GM23248 (cell line): Measurements from ENCODE around the gene RAD52. TPM values are rescaled to one million over a fixed set of nuclear protein-coding genes. Genes with fewer than 3 reads are reported as not detected.

Experiments
- DNase-seq: peaks from one replicate; pipeline ENCODE4 v3.0.0-alpha.2; 2015
- H2AFZ ChIP-seq: fragments of 200-600 bp; sonication (generic); 2 replicates; pipeline ENCODE4 v1.6.1; 2016; ENCODE audit warnings: antibody characterized with exemption
- H3F3A ChIP-seq: fragments of 200-600 bp; sonication (generic); 2 replicates; pipeline ENCODE4 v1.6.1; 2016; ENCODE audit warnings: mild to moderate bottlenecking, antibody characterized with exemption, mixed run types; ENCODE audit not compliant: insufficient read depth
- H3K27ac ChIP-seq: fragments of 200-600 bp; sonication (generic); 2 replicates; pipeline ENCODE4 v1.5.1; 2016; ENCODE audit warnings: mild to moderate bottlenecking
- H3K27me3 ChIP-seq: fragments of 200-600 bp; sonication (generic); replicated peaks from 2 replicates; pipeline ENCODE4 v1.6.1; 2016; ENCODE audit warnings: mild to moderate bottlenecking; ENCODE audit not compliant: insufficient read depth
- H3K36me3 ChIP-seq: fragments of 200-600 bp; sonication (generic); 2 replicates; pipeline ENCODE4 v1.6.1; 2016; ENCODE audit warnings: low read depth, mild to moderate bottlenecking
- H3K4me1 ChIP-seq: fragments of 200-600 bp; sonication (generic); 2 replicates; pipeline ENCODE4 v1.6.1; 2016; ENCODE audit warnings: mild to moderate bottlenecking; ENCODE audit not compliant: insufficient read depth
- H3K4me2 ChIP-seq: fragments of 200-600 bp; sonication (generic); one replicate; pipeline ENCODE4 v1.6.1; 2016; ENCODE audit warnings: mild to moderate bottlenecking; ENCODE audit not compliant: unreplicated experiment
- H3K4me3 ChIP-seq: fragments of 200-600 bp; sonication (generic); 2 replicates; pipeline ENCODE4 v1.5.1; 2016; ENCODE audit warnings: mild to moderate bottlenecking
- H3K79me2 ChIP-seq: fragments of 200-600 bp; sonication (generic); 2 replicates; pipeline ENCODE4 v1.6.1; 2016; ENCODE audit warnings: mild to moderate bottlenecking; ENCODE audit not compliant: insufficient read depth
- H3K9ac ChIP-seq: fragments of 200-600 bp; sonication (generic); 2 replicates; pipeline ENCODE4 v1.6.1; 2016; ENCODE audit warnings: mild to moderate bottlenecking
- H3K9me2 ChIP-seq: fragments of 200-600 bp; sonication (generic); 2 replicates; pipeline ENCODE4 v1.6.1; 2016; ENCODE audit warnings: mixed run types, mild to moderate bottlenecking, moderate library complexity; ENCODE audit not compliant: insufficient read depth
- H3K9me3 ChIP-seq: fragments of 200-600 bp; sonication (generic); one replicate; pipeline ENCODE4 v1.6.1; 2017; ENCODE audit warnings: low read depth
- H4K20me1 ChIP-seq: fragments of 200-600 bp; sonication (generic); 2 replicates; pipeline ENCODE4 v1.6.0; 2016; ENCODE audit not compliant: insufficient read depth
- EZH2 ChIP-seq: fragments of 200-600 bp; sonication (generic); IDR thresholded peaks from 2 replicates; pipeline ENCODE4 v1.6.1; 2018; ENCODE audit warnings: antibody characterized with exemption, mild to moderate bottlenecking; ENCODE audit not compliant: insufficient read depth, poor library complexity, severe bottlenecking
- EZH2phosphoT487 ChIP-seq: fragments of 200-600 bp; sonication (generic); IDR thresholded peaks from 2 replicates; pipeline ENCODE4 v1.6.1; 2018; ENCODE audit warnings: antibody characterized with exemption, moderate library complexity, mild to moderate bottlenecking, low read depth; ENCODE audit not compliant: insufficient read depth
- WGBS, 2 experiments: methylation state at CpG; one replicate each; pipeline ENCODE4 v1.1.6; 2015 to 2017; ENCODE audit warnings: low lambda C conversion rate in 2 of 2, low coverage in 1 of 2; ENCODE audit errors: missing lambda C conversion rate in 2 of 2; 5-methylcytosine and 5-hydroxymethylcytosine counted together
- in situ Hi-C: fragments of 300-500 bp; cut with MboI; formaldehyde crosslinking; loops from 2 replicates; pipeline ENCODE4 v1.15.0; 2020
- polyA plus RNA-seq: library from polyadenylated mRNA; unstranded; fragments of >200 nt; fragmentation: Nextera tagmentation; extraction: Ambion mirVana; gene quantifications from 2 replicates; pipeline ENCODE4 v1.2.1, GENCODE V29; 2016
- total RNA-seq: library from RNA; depleted of rRNA; stranded (reverse); fragments of >200 nt; shearing (Covaris generic); gene quantifications from 2 replicates; pipeline ENCODE4 v1.2.3, GENCODE V29; 2014

Gene RAD52
- total and polyA plus RNA-seq, 2 experiments from 2014 or later: 7.4 to 20.0 TPM

DNA sequence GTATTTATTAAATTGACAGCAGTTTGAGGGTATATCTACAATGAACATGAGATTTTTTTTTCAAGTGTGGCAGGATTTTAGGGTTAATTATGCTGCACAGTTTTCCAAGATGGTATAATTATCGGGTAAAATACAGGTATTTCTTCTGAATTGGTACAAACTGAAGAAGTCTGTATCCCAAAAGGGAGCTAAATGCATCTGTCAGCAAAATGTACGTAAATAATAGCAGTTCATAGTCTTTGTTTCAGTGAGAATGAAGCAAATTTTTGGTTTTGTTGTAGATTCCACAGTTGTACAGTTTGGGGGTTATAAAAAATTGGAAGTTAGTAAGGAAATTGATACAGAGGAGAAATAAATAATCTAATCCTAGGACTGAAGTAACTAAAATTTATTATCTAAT, 63.3 kb downstream of the RAD52 start:
- H3K9me2 ChIP-seq: no peaks in the 10 kb centered on the region
- TF ChIP-seq EZH2: no peak
- TF ChIP-seq EZH2phosphoT487: no peak
- in situ Hi-C loops: no loop called here
- no peaks in the 10 kb centered on the region for H3K4me1 ChIP-seq
- no peaks in the 10 kb centered on the region for H3K27me3 ChIP-seq
- H2AFZ ChIP-seq: no peak overlapping the region
- H3K79me2 ChIP-seq: 0 out of 2 replicates have a peak, but pooled peaks cover 8% of the 10 kb centered on the region
- no peak overlapping the region for H3K4me3 ChIP-seq
- peaks cover 94% of the 10 kb centered on the region for H3K36me3 ChIP-seq
- H3K4me2 ChIP-seq: no peak overlapping the region
- H4K20me1 ChIP-seq: no peaks in the 10 kb centered on the region
- DNase-seq: no peak
- no peaks in the 10 kb centered on the region for H3K9me3 ChIP-seq
- H3K27ac ChIP-seq: no peak overlapping the region
- H3F3A ChIP-seq: peaks cover 38% of the 10 kb centered on the region; the same call in 1 of the 2 replicates
- H3K9ac ChIP-seq: no peak overlapping the region
- 96 to 98% methylated on average over 2 of the region's 2 CpGs for WGBS, 2 experiments

DNA sequence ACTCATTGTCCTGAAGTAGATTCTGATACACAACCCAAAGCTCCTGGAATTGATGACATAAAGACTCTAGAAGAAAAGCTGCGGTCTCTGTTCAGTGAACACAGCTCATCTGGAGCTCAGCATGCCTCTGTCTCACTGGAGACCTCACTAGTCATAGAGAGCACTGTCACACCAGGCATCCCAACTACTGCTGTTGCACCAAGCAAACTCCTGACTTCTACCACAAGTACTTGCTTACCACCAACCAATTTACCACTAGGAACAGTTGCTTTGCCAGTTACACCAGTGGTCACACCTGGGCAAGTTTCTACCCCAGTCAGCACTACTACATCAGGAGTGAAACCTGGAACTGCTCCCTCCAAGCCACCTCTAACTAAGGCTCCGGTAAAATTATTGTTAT, 63.8 kb downstream of the RAD52 start:
- Histone ChIP-seq H3K4me2 (no peak overlapping the region), H3K36me3 (peaks cover 94% of the 10 kb centered on the region)
- in situ Hi-C loops: no loop called here

DNA sequence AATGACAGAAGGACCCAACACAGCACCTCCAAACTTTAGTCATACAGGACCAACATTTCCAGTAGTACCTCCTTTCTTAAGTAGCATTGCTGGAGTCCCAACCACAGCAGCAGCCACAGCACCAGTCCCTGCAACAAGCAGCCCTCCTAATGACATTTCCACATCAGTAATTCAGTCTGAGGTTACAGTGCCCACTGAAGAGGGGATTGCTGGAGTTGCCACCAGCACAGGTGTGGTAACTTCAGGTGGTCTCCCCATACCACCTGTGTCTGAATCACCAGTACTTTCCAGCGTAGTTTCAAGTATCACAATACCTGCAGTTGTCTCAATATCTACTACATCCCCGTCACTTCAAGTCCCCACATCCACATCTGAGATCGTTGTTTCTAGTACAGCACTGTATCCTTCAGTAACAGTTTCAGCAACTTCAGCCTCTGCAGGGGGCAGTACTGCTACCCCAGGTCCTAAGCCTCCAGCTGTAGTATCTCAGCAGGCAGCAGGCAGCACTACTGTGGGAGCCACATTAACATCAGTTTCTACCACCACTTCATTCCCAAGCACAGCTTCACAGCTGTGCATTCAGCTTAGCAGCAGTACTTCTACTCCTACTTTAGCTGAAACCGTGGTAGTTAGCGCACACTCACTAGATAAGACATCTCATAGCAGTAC, 64.6 kb downstream of the RAD52 start:
- Histone ChIP-seq H2AFZ (no peak overlapping the region), H3K27me3 (no peaks in the 10 kb centered on the region), H3K36me3 (peaks cover 94% of the 10 kb centered on the region), H3K9me3 (no peaks in the 10 kb centered on the region), H3K9me2 (no peaks in the 10 kb centered on the region), H3K4me2 (no peak overlapping the region), H3K4me3 (no peak overlapping the region), H3K9ac (no peak overlapping the region), H4K20me1 (no peaks in the 10 kb centered on the region), H3K79me2 (0 out of 2 replicates have a peak, but pooled peaks cover 8% of the 10 kb centered on the region), H3F3A (peaks cover 39% of the 10 kb centered on the region; the same call in 1 of the 2 replicates), H3K4me1 (no peaks in the 10 kb centered on the region), H3K27ac (no peak overlapping the region)
- no peak for DNase-seq
- 90 to 97% methylated on average over 5 of the region's 5 CpGs for whole genome bisulfite sequencing, 2 experiments
- TF ChIP-seq EZH2 (no peak), EZH2phosphoT487 (no peak)
- in situ Hi-C loops: no loop called here

More for the DNA sequence above, 63.8 kb downstream of the RAD52 start:
- H3K27me3 ChIP-seq: no peaks in the 10 kb centered on the region
- no peak for DNase-seq
- no peaks in the 10 kb centered on the region for H3K4me1 ChIP-seq
- peaks cover 39% of the 10 kb centered on the region; the same call in 1 of the 2 replicates for H3F3A ChIP-seq
- H2AFZ ChIP-seq: no peak overlapping the region
- H4K20me1 ChIP-seq: no peaks in the 10 kb centered on the region
- no peak overlapping the region for H3K4me3 ChIP-seq
- 98 to 99% methylated on average over 2 of the region's 2 CpGs for WGBS, 2 experiments
- 0 out of 2 replicates have a peak, but pooled peaks cover 8% of the 10 kb centered on the region for H3K79me2 ChIP-seq
- H3K9me2 ChIP-seq: no peaks in the 10 kb centered on the region
- no peak overlapping the region for H3K9ac ChIP-seq
- H3K27ac ChIP-seq: no peak overlapping the region
- no peak for TF ChIP-seq EZH2phosphoT487
- no peak for TF ChIP-seq EZH2
- no peaks in the 10 kb centered on the region for H3K9me3 ChIP-seq

DNA sequence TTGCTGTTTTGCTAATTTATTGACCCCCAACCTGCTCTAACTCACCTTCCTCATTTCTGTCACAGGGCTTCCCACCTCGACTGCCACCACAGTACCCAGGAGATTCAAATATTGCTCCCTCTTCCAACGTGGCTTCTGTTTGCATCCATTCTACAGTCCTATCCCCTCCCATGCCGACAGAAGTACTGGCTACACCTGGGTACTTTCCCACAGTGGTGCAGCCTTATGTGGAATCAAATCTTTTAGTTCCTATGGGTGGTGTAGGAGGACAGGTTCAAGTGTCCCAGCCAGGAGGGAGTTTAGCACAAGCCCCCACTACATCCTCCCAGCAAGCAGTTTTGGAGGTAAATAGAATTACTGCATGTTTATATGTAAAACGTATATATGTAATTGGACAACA, 68.8 kb downstream of the RAD52 start:
- H3K4me1 ChIP-seq: no peaks in the 10 kb centered on the region
- H3K27ac ChIP-seq: no peak overlapping the region
- WGBS, 2 experiments: 77 to 86% methylated on average over 4 of the region's 4 CpGs
- peaks cover 4% of the 10 kb centered on the region; the same call in 1 of the 2 replicates for H3K79me2 ChIP-seq
- in situ Hi-C loops: no loop called here
- H3K9ac ChIP-seq: no peak overlapping the region
- no peak overlapping the region for H3K4me2 ChIP-seq
- H3K9me3 ChIP-seq: no peaks in the 10 kb centered on the region
- H3K36me3 ChIP-seq: peaks cover 85% of the 10 kb centered on the region
- no peak overlapping the region for H3K4me3 ChIP-seq
- no peak for DNase-seq
- peaks cover 52% of the 10 kb centered on the region for H3F3A ChIP-seq
- no peaks in the 10 kb centered on the region for H3K27me3 ChIP-seq
- TF ChIP-seq EZH2phosphoT487 (no peak), EZH2 (no peak)
- H4K20me1 ChIP-seq: no peaks in the 10 kb centered on the region
- no peaks in the 10 kb centered on the region for H3K9me2 ChIP-seq
- no peak overlapping the region for H2AFZ ChIP-seq
